Measurements from ENCODE around the gene FTSJ1.
"Not testable (repeated sequence)": the region's sequence is repeated elsewhere in the genome, so short reads cannot be mapped to it uniquely, and the experiment has no call there.

The FTSJ1 gene

DNA sequence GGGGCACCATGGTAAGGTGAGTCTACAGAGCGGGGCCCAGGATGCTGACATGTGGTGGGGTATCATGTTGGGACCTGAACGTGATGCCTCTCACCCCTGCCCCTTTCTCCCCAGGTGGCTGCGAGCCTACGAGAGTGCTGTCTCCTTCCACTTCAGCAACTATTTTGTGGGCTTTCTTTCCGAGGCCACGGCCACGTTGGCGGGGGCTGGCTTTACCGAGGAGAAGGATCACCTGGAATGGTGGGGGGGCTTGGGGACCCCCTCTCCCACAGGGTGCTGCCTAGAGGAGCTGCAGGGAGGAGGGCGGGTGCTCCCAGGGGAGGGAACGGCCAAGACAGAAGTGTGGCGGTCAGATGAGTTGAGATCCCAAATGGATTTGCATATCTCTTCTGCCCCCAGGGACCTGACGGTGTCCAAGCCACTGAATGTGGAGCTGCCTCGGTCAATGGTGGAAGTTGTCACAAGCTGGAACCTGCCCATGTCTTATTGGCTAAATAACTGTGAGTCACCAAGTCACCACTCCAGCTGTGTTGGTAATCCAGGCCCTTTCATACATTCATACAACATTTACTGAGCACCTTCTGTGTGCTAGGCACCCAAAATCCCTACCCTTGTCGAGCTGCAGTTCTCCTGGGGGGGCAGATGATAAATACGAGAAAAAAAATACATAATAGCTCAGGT is 38.3 kb downstream of the FTSJ1 start:
- no peak overlapping the region for H3K4me3 ChIP-seq (replicated peaks; ENCODE audit: low read depth, low read length)
- no peak for DNase-seq (ENCODE audit: extremely low read depth, low read depth)
- TF ChIP-seq, protein P1, sequence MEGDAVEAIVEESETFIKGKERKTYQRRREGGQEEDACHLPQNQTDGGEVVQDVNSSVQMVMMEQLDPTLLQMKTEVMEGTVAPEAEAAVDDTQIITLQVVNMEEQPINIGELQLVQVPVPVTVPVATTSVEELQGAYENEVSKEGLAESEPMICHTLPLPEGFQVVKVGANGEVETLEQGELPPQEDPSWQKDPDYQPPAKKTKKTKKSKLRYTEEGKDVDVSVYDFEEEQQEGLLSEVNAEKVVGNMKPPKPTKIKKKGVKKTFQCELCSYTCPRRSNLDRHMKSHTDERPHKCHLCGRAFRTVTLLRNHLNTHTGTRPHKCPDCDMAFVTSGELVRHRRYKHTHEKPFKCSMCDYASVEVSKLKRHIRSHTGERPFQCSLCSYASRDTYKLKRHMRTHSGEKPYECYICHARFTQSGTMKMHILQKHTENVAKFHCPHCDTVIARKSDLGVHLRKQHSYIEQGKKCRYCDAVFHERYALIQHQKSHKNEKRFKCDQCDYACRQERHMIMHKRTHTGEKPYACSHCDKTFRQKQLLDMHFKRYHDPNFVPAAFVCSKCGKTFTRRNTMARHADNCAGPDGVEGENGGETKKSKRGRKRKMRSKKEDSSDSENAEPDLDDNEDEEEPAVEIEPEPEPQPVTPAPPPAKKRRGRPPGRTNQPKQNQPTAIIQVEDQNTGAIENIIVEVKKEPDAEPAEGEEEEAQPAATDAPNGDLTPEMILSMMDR (IDR thresholded peaks at IDR 0.05; ENCODE audit: low read depth, low read length, missing control alignments) = no peak

DNA sequence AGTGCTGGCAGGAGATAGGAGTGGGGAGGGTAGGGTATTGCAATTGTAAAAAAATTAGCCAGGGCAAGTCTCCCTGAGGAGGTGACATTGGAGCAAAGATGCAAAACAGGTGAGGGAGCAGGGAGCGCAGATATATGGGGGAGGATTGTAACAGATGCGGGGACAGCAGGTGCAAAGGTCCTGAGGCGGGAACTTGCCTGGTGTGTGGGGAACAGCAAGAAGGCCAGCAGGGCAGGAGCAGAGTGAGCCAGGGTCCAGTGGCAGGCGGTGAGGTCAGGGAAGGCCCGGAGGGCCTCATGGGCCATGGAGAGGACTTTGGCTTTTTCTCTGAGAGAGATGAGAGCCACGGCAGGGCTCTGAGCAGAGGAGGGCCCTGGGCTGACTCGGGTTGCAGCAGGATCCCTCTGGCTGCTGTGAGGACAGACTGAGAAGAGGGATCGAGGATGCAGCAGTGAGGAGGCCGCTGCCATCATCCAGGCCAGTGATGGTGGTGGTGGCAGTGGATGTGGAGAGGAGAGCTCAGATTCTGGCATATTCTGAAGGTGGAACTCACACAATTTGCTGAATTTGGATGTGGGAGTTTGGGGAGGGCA is 39.0 kb downstream of the FTSJ1 start:
- no peak overlapping the region for H3K4me3 ChIP-seq (replicated peaks; ENCODE audit: low read depth, low read length)
- TF ChIP-seq, protein P1 (IDR thresholded peaks at IDR 0.05; ENCODE audit: low read depth, low read length, missing control alignments) = no peak
- no peak for DNase-seq (ENCODE audit: extremely low read depth, low read depth)

DNA sequence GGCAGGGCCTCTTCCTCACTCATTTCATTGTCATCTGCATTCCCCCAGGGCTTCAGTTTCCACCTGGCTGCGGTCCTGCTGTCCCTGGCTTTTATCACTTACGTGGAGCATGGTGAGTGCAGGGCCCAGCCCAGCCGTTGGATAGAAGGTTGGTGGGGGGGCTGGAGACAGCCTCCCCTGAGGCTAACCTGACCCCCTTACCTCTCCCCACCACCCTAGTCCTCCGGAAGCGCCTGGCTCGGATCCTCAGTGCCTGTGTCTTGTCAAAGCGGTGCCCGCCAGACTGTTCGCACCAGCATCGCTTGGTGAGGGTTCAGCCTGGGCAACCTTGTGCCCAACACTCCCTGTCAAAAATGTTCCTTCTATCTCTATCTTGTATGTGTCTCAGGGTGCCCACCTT is 39.8 kb downstream of the FTSJ1 start:
- H3K4me3 ChIP-seq (replicated peaks; ENCODE audit: low read depth, low read length) = no peak overlapping the region
- no peak for DNase-seq (ENCODE audit: extremely low read depth, low read depth)
- TF ChIP-seq, protein P1 (IDR thresholded peaks at IDR 0.05; ENCODE audit: low read depth, low read length, missing control alignments) = no peak

DNA sequence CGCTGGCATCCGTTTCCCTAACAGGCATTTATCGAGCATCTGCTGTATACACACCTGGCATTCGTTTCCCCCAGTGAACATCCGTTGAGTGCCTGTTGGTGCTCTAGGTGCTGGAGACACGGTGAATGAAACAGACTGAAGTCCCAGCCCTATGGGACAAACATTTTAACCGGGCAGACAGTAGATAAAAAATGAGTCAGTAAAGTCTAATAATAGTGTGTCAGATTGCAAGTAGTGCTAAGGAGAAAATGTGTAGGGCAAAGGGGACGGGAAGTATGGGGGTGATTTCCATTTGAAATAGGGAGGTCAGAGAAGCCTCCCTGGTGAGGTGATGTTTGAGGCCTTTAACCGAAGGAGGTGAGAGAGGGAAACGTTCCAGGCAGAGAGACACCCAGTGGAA is 40.3 kb downstream of the FTSJ1 start:
- TF ChIP-seq, protein P1 (IDR thresholded peaks at IDR 0.05; ENCODE audit: low read depth, low read length, missing control alignments) = no peak
- DNase-seq (ENCODE audit: extremely low read depth, low read depth) = no peak
- no peak overlapping the region for H3K4me3 ChIP-seq (replicated peaks; ENCODE audit: low read depth, low read length)

DNA sequence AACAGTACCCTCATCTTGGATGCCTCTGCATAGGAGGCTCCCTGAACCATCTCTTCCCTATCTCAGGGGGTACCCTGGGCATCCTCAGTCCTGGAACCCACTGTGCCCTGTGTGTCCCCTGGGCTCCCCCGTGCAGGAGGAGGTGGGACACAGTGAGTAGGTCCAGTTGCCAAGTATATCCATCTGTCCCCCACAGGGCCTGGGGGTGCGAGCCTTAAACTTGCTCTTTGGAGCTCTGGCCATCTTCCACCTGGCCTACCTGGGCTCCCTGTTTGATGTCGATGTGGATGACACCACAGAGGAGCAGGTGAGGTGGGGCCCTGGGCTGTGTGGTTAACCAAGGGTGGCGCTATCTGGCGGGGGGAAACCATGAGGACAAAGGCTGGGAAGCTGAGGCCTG is 41.0 kb downstream of the FTSJ1 start:
- H3K4me3 ChIP-seq (replicated peaks; ENCODE audit: low read depth, low read length) = no peak overlapping the region
- DNase-seq (ENCODE audit: extremely low read depth, low read depth) = no peak
- TF ChIP-seq, protein P1 (IDR thresholded peaks at IDR 0.05; ENCODE audit: low read depth, low read length, missing control alignments) = no peak

DNA sequence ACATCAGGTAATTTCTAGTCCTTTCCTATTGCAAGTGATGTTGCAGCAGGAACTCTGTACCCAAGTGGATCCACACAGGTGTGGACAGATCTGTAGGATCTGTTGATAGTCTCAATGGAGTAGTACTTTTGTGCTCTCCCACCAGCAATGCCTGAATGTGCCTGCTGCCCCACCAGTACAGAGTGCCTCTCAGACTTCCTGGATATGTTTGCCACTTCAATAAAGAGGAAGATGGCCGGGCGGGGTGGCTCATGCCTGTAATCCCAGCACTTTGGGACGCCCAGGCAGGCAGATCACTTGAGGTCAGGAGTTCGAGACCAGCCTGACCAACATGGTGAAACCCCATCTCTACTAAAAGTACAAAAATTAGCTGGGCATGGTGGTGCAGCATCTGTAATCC is 43.5 kb downstream of the FTSJ1 start:
- not testable (repeated sequence) for H3K4me3 ChIP-seq (replicated peaks; ENCODE audit: low read depth, low read length); DNase-seq (ENCODE audit: extremely low read depth, low read depth)

DNA sequence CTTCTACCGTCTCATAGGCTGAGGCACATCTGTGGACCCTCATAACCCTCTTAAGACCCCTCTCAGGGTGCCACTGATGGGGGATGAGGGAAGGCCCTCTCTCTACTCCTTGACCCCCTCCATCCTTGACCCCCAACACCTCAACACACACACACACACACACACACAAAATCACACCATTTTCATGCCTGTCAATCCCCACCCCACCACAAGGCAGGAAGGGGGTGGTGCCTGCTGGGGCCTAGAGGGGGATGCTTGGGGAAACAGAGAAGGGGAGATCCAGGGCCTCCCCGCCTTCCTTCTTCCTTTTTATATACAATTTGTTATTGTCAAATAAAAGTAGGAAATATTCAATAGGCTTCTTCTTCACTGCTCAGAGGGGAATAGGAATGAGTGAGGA is 44.5 kb downstream of the FTSJ1 start:
- H3K4me3 ChIP-seq (replicated peaks; ENCODE audit: low read depth, low read length) = no peak overlapping the region

More for the DNA sequence above, 44.5 kb downstream of the FTSJ1 start:
- no peak for DNase-seq (ENCODE audit: extremely low read depth, low read depth)
- TF ChIP-seq, protein P1 (IDR thresholded peaks at IDR 0.05; ENCODE audit: low read depth, low read length, missing control alignments) = no peak
